Anterior cingulate cortex (tissue), 58 donors: Measurements from ENCODE around the gene ZNF778.

ENCODE experiments used
- DNase-seq, 58 donors: peaks; one replicate each; lab custom pipeline; 2025; lab: John Stamatoyannopoulos, UW

The ZNF778 gene

DNA sequence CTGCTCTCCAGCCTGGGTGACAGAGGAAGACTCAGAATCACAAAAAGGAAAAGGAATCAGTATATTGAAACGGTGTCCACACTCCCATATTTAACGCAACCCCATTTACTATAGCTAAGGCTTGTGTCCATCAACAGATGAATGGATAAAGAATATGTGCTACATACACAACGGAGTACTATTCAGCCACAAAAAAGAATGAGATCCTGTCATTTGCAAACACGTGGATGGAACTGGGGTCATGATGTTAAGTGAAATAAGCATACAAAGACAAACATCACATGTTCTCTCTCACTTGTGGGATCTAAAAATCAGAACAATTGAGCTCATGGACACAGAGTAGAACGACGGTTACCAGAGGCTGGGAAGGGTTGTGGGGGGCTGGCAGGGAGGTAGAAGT, 55.1 kb downstream of the ZNF778 start:
- no peak for DNase-seq

DNA sequence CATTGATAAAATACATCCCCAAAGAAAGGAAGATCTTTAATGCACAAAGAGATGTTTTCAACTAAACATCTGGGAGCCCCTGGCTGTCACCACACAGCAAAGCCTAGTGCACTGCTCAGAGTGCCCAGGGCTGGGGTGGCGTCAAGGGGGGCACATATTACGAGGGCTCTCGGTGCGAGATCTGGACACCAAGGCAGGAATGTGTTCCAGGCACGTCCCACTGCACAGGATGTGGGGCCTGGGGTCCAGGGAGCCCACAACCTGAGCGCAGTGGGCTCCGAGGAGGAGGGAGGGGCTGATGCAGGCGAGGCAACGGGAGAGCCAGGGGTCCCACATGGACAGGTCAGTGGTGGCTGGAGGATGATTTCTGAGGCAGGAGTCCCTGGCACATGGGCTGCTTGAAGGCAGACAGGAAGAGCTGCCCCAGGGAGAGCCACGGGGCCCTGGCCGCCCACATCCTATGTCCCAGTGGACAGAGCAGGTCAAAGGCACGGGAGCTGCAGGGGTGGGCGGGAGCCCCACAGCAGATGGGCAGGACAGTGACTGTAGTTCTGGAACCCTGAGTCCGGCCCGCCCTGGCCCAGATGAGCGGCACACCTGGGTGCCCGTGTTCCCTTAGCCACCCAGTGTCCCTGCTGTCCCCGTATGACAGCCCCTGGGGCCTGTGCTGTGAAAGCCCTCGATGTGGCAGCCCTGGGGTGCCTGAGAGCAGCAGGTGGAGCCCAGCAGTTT, 56.4 kb downstream of the ZNF778 start:
- no peak for DNase-seq

DNA sequence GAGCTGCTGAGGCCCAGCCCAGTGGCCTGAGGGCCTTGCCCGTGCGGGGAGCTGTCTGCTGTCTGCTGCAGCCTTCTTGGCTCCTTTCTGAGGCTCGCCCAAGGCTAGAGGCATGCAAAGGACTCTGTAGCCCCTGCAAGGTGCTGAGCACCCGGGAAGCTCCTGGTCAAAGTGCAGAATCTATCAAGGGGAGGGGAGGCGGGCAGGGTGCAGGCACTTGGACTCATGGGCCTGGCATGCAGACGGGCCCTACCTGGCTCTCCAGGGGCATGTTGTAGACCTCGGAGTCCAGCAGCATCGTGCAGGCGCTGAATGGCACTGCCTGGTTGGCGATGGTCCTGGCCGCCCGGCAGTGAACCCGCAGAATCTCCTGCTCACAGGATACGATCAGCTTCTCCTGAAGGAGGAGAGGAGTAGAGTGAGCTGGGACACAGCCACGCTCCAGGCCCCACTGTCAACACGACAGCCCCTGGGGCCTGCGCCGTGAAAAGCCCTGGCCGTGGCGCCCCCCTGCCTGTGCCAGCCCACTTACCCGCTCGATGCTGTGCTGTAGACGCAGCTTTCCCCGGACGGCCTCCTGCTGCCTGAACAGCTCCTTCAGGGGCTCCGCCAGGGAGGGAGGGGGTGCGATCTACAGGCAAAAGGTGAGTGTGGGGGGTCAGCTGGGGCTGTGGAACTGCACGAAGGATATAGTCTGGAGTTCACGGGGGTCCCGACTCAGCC, 57.2 kb downstream of the ZNF778 start:
- no peak for DNase-seq

DNA sequence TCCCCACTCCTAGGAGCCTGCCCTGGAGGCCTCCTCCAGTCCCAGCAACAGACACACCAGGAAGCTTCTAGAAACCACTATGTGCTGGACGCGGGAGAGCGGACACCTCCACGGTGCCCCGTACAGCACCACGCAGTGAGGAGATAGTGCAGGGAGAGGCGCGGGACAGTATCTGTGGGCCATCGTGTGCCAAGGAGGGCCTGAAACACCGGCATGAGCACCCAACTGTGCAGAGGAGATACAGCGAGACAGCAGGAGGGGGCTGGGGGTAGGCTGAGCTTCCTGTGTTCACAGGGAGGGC, 57.7 kb downstream of the ZNF778 start:
- DNase-seq: no peak

DNA sequence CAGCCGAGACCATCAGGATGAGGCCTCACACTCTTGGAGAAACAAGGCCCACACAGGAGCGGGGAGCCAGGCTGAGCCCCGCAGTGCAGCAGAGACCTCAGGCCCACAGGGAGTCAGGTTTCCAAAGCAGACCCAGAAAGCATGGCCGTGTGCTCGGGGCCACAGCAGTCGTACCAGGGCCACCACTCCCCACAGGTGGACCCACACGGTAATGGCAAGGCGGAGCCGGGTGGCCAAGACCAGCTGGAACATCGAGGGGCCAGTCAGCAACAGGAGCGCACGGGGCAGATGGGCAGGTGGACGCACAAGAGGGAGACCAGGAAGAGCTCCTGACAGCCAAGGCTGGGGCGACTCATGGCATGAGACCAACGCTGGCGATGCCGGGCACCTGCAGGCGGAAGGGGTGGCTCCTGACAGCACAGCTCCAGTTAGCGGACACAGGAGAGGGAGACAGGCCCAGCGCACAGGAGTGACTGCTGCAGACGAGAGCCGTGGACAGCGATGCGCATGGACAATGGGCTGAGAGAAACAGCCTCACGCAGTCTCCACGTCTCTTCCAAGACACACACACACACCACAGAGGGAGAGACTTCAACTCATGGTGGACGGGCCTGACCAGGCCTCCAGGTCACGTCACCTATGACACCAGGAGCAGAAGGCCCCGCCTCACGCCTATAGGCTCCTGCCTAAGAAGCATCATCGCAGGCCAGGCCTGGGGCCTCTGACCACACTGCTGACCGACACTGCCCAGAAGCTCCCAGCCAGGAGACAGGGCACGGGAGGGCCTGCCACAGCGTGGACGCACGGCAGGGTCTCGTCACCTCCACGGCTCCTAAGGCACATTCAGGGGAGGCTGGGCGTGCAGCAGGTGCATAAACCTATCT, 58.6 kb downstream of the ZNF778 start:
- no peak for DNase-seq

DNA sequence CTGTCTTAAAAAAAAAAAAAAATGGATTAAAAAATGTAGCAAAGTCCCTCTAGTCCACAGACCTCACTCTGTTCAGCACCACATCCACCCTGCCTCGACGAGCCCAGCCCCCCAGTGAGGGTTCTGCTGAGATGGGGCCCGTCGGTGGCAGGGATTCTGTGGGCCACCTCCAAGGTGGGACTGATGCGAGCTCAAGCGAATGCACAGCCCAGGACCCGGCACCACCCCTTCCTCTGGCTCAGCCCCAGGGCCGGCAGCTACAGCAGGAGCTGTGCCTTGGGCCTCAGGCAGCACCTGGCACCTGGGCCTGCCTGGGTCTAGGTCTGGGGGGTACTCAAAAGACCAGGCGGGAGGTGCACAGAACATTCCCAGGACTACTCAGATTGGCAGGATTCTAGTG, 59.5 kb downstream of the ZNF778 start:
- DNase-seq: no peak

DNA sequence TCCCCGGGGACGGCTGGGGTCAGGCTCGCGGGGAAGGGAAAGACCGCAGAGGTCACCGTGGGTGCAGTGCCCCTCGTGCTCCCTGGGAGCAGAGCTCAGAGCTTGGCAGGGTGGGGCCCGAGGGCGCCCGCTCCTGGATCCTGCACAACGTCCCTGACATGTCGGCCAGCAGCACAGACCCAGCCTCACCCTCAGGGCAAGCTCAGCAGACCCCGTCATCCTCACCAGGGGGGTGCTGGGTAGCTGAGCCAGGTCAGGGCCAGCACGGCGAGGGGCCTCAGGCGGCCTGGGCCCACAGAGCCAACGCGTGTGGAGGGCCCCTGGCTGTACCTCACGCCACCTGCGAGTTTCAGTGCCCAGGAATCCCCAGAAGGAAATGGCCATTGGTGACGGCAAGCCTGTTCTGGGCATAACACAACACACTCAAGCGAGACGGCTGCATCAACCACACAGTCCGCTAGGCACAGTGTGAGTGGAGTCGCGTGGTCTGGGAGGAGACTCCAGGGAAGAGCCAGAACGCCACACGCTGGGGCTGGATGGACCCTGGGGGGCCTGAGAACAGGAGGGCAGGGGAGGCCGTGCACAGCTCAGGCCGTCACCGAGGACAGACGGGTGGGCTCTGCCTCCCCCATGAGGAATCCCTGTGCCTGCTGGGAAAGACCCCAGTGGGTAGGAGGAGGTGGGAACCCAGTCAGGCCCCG, 60.3 kb downstream of the ZNF778 start:
- no peak for DNase-seq

DNA sequence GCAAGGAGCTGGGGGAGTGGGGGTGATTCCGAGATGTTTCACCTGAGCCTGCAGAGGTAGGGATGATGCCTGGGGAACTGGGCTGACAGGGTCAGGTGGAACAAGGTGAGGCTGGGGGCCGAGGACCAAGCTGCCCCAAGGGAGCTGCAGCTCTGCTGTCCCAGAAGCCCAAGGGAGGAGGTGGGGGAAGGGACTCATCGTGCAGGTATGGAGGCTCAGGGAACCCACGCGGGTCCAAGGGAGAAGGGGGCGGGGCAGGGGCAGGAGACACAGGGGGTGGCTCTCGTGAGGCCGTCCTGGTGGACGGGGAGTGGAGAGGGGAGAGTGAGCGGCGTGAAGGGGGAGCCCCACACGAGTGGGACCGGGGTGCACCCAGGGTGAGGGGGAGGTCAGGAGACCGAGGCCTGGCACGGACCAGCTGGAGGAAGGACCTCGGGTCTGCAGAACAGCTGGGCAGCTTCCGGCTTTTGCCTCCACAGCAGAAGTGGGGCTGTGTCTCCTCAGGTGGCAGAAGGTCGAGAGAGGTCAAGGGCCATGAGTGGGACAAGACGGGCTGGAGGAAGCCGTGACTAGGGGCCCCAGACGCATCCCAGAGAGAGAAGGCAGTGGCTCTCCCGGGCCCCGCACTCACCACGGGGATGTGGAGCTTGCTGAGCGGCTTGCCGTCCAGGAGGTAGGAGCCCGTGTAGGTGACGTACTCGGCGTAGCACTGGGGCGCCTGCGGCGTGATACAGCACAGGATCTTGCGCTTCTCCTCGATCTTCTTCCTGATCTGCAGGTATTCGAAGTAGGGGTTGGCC, 61.1 kb downstream of the ZNF778 start:
- no peak for DNase-seq

DNA sequence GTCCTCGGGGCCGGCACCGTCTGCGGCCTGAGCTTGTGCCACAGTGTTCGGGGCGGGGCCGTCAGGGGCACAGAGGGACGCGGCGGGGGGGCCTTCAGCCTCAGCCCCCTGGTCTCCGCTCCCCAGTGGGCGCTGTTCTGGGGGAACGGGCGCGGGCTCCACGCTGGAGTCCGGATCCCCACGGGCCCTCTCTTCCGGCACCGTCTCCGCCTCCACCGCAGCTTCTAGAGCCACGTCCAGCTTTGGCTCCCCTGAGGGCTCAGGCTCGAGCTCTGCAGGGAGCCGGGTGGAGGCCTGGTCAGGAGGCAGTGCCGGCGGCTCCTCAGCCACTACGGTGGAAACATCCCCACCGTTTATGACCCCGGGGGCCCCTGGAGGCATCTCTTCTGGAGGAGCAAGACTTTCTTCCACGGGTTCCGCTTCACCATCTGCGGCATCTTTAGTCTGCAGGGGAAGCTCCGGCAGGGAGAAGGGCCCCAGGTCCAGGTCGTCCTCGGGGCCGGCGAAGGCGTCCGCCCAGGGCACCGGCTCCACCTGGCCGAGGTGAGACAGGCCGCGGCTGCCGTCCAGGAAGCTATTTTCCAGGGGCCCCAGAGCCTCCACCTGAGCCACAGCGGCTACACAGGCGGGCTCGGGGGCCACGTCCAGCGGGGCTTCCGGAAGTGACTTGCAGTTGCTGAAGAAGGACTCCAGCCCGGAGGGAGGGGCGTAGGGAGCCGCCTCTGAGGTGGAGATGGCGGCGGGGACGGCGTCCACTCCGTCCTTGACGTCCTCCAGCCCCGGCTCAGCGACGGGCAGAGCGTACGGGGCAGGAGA, 62.4 kb downstream of the ZNF778 start:
- no peak for DNase-seq

DNA sequence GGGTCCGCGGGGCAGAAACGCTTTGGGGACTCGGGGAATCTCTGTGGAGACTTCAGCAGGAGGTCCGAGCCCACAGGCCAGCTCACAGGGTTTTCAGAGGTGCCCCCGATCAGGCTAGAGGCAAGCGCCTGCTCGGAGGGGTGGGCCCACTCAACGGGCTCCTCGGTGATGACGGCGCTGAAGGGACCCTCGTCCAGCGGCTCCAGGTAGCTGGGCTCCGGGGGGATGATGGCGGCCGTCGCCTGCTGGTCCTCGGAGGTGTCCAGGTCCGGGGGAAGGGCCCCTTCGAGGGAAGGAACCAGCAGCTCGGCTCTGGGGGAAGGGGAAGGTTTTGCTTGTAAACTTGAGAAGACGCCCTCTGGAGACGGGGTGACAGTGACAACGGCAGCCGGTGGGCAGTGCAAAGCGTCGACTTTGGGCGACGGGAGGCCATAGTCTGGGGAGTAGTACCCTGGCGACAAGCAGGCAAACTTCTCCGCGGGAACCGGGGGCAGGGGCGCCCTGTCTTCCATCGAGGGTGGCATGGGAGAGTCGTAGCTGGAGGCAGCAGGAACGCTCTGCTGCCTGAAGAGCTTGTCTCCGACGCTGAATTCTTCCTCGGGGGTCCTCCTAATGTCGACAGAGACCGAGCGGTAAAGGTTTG, 63.2 kb downstream of the ZNF778 start:
- no peak for DNase-seq

DNA sequence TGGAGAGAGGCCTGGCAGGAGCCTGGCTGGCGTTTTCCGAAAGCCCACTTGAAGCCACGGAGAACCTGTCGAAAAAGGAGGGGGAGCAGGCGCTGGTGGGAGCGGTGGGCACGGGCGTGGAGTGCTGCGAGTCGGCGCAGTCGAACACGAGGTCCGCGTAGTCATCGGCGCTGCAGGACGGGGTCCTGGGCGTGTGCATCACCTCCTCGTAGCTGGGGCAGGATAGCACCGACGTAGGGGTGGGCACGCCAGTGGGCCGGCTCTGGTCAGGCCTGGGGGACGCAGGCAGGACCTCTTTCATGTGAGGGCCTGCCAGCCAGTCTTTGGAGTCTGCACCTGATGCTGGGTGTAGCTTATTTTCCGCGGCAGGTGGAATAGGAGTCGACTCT, 63.7 kb downstream of the ZNF778 start:
- DNase-seq: no peak

DNA sequence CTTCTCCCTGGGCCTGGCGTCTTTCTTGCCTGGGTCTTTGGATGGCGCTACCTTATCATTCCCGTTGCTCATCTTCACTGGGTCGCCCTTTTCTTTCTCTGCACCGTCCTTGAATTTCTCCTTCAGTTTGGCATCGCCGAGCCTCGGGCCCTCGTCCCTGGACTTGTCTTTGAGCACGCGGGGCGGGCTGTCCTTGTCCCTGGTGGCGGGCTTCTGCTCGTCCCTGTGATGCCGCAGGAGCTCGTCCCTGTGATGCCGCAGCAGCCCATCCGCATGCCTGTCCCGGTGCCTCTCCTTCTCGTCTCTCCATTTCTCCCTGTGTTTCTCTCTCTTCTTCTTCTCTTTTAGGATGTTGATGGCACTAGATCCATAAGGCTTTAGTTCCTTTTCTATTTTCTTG, 64.3 kb downstream of the ZNF778 start:
- DNase-seq: no peak

DNA sequence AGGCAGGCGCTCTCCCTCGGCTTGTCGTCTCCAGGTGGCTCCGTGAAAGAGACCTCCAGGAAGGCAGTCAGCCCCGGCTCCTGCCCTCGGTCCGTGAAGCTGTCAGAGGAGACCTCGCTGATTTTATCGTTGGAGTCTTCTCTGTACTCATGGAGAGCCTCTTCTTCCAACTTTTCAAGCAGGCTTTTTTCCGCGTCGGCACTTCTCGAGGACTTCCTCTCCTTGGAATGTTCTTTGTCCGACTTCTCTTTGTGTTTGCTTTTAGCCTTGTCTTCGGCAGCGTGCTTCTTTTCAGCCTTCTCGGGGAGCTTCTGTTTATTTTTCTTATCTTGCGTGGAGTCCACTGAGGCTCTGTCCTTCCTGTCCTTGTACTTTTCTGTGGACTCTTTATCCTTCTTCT, 65.0 kb downstream of the ZNF778 start:
- no peak for DNase-seq

DNA sequence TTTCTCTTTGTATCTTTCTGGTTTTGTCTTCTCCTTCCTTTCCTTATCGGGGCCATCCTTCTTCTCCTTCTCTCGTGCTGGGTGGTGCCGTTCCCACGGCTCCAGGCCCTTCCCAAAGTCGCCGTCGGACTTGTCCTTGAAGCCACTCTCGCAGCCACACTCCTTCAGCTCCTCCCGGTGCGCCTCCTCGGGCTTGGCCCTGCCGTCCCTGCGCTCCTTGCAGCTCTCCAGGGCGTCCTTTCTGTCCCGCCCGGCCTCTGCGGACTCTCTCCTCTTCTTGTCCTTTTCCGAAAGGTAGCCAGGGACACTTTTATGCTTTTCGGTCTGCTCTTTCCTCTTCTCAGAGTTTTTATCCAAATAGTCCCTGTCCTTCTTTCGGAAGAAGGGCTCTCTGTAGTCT, 65.9 kb downstream of the ZNF778 start:
- no peak for DNase-seq

DNA sequence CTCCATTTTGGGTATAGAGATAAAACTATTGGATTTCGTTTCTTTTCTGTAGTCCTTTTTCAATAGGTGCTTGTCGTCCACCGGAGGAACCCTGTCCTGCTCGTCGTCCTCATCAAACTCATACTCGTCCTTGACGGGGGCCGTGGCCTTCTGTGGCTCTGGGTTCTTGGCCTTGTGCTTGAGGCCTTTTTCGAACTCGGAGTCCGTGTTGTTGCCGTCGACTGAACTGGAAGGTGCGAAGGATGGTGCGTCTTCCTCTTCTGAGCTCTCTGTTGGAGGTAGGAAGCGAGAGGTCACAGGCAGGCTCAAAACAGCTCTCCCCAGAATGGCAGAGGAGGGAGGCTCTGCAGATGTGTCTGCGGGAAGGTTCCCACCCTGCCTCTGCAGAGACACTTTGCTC, 67.9 kb downstream of the ZNF778 start:
- no peak for DNase-seq

DNA sequence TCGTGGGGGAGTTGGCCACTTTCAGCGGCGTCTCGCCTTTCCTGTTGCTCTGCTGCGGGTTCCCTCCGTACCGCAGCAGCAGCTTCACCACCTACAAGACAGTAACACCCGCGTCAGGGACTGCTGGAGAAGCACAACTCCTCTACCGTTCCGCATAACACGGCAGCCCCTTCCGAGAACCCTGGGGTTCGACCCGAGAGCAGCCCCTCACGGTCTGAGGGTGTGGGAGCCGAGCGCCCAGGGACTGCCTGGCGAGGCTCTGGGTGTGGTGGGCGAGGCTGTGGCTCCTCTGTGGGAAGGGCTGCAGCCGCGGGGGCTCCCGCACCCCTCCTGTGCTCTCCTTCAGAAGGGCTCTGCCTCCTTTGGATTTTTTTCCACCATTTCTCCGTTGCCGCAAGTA, 68.6 kb downstream of the ZNF778 start:
- DNase-seq: no peak
